Mononuclear cell (primary cell): ENCODE measurements around the gene TNFAIP3. TPM values are rescaled to one million over a fixed set of nuclear protein-coding genes. Genes with fewer than 3 reads are reported as not detected.
"Not testable (repeated sequence)": the region's sequence is repeated elsewhere in the genome, so short reads cannot be mapped to it uniquely, and the experiment has no call there.

Source experiments
- H3K27me3 ChIP-seq: 2 replicates; pipeline ENCODE4 v1.6.0; 2011; ENCODE audit warnings: low read length, control low read depth; ENCODE audit not compliant: insufficient read depth
- H3K4me1 ChIP-seq: 2 replicates; pipeline ENCODE4 v1.5.1; 2011; ENCODE audit warnings: mild to moderate bottlenecking, low read length, control low read depth; ENCODE audit not compliant: insufficient read depth
- H3K4me3 ChIP-seq: 2 replicates; pipeline ENCODE4 v1.5.1; 2011; ENCODE audit warnings: mild to moderate bottlenecking, low read length, moderate library complexity
- H3K9me3 ChIP-seq: 2 replicates; pipeline ENCODE4 v1.5.1; 2011; ENCODE audit warnings: low read depth, mild to moderate bottlenecking, control low read depth, low read length
- total RNA-seq: library from RNA; depleted of rRNA; stranded (reverse); fragments of >200 nt; gene quantifications from one replicate; pipeline ENCODE4 v1.2.3, GENCODE V29; 2012

Gene TNFAIP3
- total RNA-seq, 1 donor, result 1,382 TPM

DNA sequence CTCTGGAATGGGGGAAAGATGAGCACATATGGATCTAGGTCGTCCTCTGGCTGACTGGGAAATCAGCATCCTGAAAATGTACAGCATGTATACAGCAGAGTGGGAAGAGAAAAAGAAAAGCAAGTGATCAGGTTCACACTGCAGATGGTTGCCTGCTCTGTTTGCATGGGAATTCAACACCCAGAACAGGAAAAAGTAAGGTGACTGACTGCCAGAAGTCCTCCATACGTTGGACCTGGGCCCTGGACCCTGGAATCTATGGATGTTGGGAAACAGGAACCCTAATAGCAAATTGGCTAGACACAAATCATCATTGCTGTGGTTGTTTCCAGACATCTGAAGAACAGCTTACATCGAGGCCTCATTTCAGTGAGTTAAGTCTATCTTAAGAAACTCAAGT lies 30.3 kb upstream of the TNFAIP3 start:
- H3K4me3 ChIP-seq, result no peak overlapping the region
- no peaks in the 10 kb centered on the region for H3K4me1 ChIP-seq
- peaks cover 8% of the 10 kb centered on the region for H3K9me3 ChIP-seq
- H3K27me3 ChIP-seq, result no peaks in the 10 kb centered on the region

DNA sequence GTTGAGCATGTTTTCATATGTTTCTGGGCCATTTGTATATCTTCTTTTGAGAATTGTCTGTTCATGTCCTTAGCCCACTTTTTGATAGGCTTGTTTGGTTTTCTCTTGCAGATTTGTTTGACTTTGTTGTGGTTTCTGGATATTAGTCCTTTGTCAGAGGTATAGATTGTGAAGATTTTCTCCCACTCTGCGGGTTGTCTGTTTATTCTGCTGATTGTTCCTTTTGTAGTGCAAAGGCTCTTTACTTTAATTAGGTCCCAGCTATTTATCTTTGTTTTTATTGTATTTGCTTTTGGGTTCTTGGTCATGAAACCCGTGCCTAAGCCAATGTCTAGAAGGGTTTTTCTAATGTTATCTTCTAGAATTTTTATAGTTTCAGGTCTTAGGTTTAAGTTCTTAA lies 29.0 kb upstream of the TNFAIP3 start:
- not testable (repeated sequence) for H3K4me1 ChIP-seq, H3K9me3 ChIP-seq, H3K4me3 ChIP-seq, H3K27me3 ChIP-seq

DNA sequence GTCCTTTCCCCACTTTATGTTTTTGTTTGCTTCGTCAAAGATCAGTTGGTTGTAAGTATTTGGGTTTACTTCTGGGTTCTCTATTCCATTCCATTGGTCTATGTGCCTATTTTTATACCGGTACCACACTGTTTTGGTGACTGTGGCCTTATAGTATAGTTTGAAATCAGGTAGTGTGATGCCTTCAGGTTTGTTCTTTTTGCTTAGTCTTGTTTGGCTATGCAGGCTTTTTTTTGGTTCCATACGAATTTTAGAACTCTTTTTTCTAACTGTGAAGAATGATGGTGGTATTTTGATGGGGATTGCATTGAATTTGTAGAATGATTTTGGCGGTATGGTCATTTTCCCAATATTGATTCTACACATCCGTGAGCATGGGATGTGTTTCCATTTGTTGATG lies 28.5 kb upstream of the TNFAIP3 start:
- H3K27me3 ChIP-seq, result not testable (repeated sequence)

DNA sequence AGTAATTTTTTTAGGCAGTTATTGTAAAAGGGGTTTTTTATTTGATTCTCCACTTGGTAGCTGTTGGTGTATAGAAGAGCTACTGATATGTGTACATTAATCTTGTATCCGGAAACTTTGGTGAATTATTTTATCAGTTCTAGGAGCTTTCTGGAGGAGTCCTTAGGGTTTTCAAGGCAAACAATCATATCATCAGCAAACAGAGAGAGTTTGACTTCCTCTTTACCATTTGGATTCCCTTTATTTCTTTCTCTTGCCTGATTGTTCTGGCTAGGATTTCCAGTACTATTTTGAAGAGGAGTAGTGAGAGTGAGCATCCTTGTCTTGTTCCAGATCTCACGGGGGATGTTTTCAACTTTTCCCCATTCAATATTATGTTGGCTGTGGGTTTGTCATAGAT lies 28.0 kb upstream of the TNFAIP3 start:
- peaks cover 8% of the 10 kb centered on the region for H3K9me3 ChIP-seq
- H3K4me3 ChIP-seq, result no peak overlapping the region
- H3K27me3 ChIP-seq, result no peaks in the 10 kb centered on the region
- no peaks in the 10 kb centered on the region for H3K4me1 ChIP-seq

More for the DNA sequence above, 28.5 kb upstream of the TNFAIP3 start:
- not testable (repeated sequence) for H3K4me3 ChIP-seq, H3K9me3 ChIP-seq, H3K4me1 ChIP-seq

DNA sequence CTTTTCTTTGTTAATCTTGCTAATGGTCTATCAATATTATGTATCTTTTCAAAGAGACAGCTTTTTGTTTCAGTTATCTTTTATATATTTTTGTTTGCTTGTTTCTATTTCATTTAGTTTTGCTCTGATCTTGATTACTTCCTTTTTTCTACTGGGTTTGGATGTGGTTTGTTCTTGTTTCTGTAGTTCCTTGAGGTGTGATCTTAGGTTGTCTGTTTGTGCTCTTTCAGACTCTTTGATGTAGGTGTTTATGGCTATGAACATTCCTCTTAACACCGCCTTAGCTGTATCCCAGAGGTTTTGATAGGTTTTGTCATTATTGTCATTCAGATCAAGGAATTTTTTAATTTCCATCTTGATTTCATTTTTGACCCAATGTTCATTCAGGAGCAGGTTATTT lies 26.8 kb upstream of the TNFAIP3 start:
- Histone ChIP-seq H3K27me3 (no peaks in the 10 kb centered on the region), H3K4me1 (peaks cover 2% of the 10 kb centered on the region), H3K4me3 (no peak overlapping the region), H3K9me3 (peaks cover 8% of the 10 kb centered on the region)

DNA sequence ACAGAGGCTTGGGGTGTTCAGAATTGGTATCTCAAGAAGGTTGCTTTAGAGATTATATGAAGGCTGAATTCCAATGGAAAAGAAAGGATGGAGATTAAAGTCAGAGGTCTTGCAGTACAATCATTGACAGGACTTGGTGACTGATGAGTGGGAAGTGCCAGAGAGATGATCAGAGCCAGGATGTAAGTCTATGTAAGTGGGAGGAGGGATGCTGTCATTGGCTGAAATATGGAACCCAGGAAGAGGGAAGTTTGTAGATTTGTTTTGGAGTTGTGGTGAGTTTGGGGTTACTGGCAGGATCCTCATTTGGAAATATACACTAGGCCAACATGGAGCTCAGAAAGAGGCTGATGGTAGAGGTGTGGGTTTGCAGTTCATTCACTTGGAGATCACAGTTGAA lies 23.8 kb upstream of the TNFAIP3 start:
- Histone ChIP-seq H3K27me3 (no peaks in the 10 kb centered on the region), H3K4me1 (peaks cover 32% of the 10 kb centered on the region), H3K9me3 (peaks cover 8% of the 10 kb centered on the region), H3K4me3 (no peak overlapping the region)

DNA sequence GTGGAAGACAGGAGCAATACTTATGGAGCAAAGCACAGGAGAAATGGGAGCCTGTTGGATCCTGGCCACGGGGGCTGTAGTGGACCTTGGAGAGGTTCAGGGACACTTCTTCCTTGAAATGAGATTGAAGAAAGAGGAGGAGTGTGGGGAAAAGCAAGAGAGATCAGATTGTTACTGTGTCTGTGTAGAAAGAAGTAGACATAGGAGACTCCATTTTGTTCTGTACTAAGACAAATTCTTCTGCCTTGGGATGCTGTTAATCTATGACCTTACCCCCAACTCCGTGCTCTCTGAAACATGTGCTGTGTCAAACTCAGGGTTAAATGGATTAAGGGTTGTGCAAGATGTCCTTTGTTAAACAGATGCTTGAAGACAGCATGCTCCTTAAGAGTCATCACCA lies 22.7 kb upstream of the TNFAIP3 start:
- H3K27me3 ChIP-seq, result not testable (repeated sequence)

DNA sequence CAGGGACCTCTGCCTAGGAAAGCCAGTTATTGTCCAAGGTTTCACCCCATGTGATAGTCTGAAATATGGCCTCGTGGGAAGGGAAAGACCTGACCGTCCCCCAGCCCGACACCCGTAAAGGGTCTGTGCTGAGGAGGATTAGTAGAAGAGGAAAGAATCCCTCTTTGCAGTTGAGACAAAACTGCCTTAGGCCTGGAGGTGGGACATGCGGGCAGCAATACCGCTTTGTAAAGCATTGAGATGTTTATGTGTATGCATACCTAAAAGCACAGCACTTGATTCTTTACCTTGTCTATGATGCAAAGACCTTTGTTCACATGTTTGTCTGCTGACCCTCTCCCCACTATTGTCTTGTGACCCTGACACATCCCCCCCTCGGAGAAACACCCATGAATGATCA lies 22.3 kb upstream of the TNFAIP3 start:
- H3K9me3 ChIP-seq, H3K4me3 ChIP-seq, H3K27me3 ChIP-seq: not testable (repeated sequence)
- H3K4me1 ChIP-seq, result peaks cover 41% of the 10 kb centered on the region

More for the DNA sequence above, 22.7 kb upstream of the TNFAIP3 start:
- H3K4me1 ChIP-seq, result peaks cover 40% of the 10 kb centered on the region
- not testable (repeated sequence) for H3K9me3 ChIP-seq, H3K4me3 ChIP-seq

DNA sequence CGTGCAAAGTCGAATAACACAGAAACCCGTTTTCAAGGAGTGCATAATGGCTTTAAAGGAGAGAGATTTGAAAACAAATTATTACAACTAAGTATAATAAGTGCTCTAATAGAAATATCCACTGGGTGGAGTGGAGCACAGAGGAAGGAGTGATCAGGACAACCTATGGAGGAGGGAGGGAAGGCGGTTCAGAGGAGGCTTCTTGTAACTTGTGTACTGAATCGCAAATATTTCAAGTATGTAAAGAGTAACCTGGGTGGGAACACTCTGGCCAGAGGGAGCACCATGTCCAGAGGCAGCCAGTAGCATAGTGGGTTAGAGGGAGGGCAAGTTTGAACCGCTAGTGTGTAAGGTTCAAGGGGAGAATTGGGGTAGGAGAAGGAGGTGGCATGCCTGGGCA lies 21.6 kb upstream of the TNFAIP3 start:
- Histone ChIP-seq H3K9me3 (peaks cover 3% of the 10 kb centered on the region), H3K27me3 (no peaks in the 10 kb centered on the region), H3K4me3 (no peak overlapping the region), H3K4me1 (peaks cover 41% of the 10 kb centered on the region)

DNA sequence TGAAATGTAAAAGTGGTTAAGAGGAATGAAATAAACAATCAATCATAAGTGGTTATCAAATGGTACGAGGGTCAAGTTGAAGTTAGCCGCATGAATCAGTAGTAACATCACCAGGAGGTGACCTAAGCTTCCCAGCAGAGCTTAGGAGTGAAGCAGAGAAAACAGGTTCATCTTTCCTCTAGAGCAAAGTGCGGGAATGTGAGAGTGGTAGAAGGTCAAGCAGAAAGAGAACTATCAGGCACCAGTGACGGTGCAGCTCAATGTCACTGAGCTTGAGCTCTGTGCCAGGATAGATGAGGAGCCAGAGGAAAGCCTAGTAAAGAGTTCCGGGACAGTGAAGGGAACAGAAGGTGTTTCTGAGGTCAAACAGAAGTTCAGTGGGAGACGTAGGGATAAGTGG lies 20.8 kb upstream of the TNFAIP3 start:
- Histone ChIP-seq H3K9me3 (no peaks in the 10 kb centered on the region), H3K4me3 (no peak overlapping the region), H3K27me3 (no peaks in the 10 kb centered on the region), H3K4me1 (peaks cover 41% of the 10 kb centered on the region)

DNA sequence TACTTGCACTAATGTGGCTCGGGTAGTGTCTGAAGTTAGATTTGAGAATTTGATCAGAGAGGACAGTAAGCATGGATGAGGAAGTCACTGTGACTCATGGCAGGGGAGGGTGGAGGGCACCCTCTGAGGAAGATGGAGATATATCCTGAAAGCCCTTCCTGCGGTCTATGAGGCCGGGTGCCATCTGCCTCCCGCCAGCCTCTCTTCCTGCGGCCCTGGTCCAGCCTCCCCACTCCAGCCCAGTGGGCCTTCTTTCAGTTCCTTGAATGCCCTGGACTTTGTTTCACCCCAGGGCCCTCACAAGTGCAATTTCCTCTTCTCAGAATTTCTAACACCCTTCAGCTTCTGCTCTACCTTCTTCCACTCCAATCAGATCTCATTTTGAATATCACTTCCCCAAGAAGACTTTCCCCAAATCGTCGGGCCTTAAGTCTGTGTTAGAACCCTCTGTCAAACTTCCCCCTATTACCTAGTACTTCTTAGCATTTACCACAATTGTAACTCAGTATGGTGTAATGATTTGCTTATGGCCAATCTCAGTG lies 20.2 kb upstream of the TNFAIP3 start:
- no peaks in the 10 kb centered on the region for H3K9me3 ChIP-seq
- no peak overlapping the region for H3K4me3 ChIP-seq
- H3K4me1 ChIP-seq, result peaks cover 41% of the 10 kb centered on the region
- no peaks in the 10 kb centered on the region for H3K27me3 ChIP-seq

DNA sequence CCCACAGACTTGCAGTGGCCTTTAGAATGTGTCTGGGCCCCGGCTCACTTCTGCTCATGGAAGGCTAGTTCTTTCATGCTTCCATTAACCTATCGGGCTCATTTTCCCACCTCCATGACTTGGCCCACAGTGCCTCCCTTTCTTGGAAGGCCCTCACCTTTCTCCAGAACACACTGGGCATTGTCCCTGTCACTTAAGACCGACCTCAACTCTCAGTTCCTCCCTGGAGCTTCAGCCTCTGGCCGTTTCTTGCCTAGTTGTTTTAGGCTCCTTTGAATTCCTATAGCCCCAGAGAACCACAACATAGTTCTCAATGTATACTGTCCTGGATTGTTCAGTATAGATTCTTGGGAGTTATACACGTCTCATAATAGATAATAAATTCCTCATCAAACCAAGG lies 19.3 kb upstream of the TNFAIP3 start:
- Histone ChIP-seq H3K4me1 (peaks cover 41% of the 10 kb centered on the region), H3K9me3 (no peaks in the 10 kb centered on the region), H3K4me3 (no peak overlapping the region), H3K27me3 (no peaks in the 10 kb centered on the region)

DNA sequence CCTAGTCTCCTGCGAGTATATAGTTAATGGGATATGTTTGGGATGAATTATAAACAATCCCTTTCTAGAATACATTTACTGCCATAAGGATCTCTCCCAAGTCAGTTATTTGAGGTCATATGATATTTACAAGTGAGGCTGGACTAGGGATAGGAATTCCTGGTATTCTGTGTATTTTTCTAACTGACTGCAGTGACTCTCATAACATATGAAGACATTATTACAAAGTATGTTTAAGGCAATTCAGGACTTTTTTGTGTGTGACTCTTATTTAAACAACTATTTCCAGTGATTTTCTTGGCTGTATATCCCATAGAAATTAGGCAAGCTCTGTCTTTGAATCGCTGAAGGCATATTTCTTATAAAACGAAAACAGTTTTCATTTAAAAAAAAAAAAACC lies 18.4 kb upstream of the TNFAIP3 start:
- no peak overlapping the region for H3K4me3 ChIP-seq
- no peaks in the 10 kb centered on the region for H3K9me3 ChIP-seq
- no peaks in the 10 kb centered on the region for H3K27me3 ChIP-seq
- H3K4me1 ChIP-seq, result peaks cover 41% of the 10 kb centered on the region

DNA sequence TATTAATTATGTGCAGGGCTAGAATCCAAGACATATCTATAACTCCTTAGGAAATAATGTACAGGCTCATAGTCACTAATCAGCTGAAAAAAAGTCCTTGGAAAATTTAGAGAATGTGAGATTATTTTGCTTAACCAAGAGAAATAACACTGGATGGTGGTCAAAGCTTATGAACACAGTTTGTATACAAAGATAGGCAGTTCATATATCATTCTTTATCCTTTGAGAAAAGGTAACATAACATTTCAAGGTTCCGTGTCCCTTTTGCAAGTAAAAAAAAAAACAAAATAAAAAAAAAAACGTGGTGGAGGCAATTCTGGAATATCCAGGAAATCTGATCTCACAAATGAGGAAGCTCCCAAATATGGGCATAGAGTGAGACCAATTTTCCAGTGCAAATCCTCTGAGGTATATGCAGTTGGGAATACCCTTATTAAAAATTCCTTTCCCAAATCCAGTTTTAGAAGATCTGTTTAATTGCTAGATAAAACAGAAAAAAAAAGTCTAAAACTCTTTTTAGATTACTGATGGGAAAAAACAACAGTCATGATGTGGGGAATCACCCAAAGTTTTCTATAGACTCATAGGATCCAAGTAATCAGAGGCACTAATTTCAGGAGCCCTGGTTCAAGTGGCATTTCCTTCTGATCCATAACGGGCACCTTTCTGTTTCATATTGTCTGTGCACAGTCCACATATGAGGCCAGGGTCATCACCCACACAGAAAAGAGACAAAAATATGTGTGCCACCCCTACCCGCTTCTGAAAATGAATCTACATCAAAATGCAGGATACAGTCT lies 17.7 kb upstream of the TNFAIP3 start:
- Histone ChIP-seq H3K27me3 (no peaks in the 10 kb centered on the region), H3K4me3 (no peak overlapping the region), H3K4me1 (peaks cover 41% of the 10 kb centered on the region), H3K9me3 (no peaks in the 10 kb centered on the region)

DNA sequence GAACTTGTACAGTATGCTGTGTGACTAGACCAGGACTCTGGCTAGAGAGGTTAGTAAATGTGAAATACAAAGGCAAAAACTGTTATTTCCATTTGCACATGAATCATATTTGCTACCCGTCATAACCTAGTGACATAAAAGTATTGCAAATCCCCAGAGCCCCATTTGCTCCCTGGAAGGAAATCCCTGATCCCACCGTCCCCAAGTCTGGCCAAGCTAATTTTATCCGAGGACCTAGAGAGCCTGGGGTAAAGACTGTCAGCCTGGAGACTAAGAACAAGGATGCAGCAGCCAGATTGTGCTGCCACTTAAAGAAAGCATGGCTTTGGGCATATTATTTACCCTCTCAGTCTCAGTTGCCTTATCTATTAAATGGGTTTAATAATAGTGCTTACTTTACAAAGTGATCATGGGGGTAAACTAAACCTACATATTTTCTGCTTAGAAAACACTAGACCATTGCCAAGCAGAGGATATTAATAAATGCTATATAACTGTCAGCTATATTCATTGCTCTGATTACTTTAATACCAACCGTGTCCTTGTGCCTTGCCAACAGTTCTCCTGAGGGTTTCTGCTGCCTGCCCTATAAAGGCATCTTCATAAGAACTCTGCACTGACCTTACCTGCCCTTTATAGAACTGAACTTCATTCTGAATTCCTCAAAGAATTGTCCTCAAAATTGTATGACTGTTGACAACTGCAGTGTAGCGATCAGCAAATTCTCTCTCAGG lies 16.9 kb upstream of the TNFAIP3 start:
- no peaks in the 10 kb centered on the region for H3K27me3 ChIP-seq
- H3K4me1 ChIP-seq, result peaks cover 39% of the 10 kb centered on the region
- H3K9me3 ChIP-seq, result no peaks in the 10 kb centered on the region
- H3K4me3 ChIP-seq, result no peak overlapping the region
